ENCODE results near the gene GRM8.

GRCh38 chr7:126487728-126488442 is 764.9 kb downstream of the GRM8 start:
- no peak for TF ChIP-seq CTCF (IDR thresholded peaks at IDR 0.05 in 2 of 3, conservative IDR thresholded peaks at IDR 0.05 in 1 of 3; ENCODE audit: control insufficient read depth in 2 of 3, extremely low read depth in 1 of 3, insufficient read depth in 1 of 3, low read depth in 3 of 3, low read length in 3 of 3)
- no peak for TF ChIP-seq CHD1 (IDR thresholded peaks at IDR 0.05; ENCODE audit: low read depth, low read length)
- no peak for TF ChIP-seq CREM (IDR thresholded peaks at IDR 0.05; ENCODE audit: low read depth)
- no peak for TF ChIP-seq CHD2 (IDR thresholded peaks at IDR 0.05; ENCODE audit: borderline replicate concordance, low read depth, low read length)
- no peak for TF ChIP-seq POU2F2 (IDR thresholded peaks at IDR 0.05; ENCODE audit: borderline replicate concordance, low read depth, low read length)

All from GM12878 (cell line).